Epithelial cell of esophagus (primary cell): ENCODE measurements around the gene EPB41.

Source experiments
- DNase-seq: peaks from one replicate; pipeline ENCODE4 v3.0.0; 2010; ENCODE audit warnings: low read depth
- H3K4me3 ChIP-seq: 2 replicates; pipeline ENCODE4 v1.5.1; 2011; ENCODE audit warnings: mild to moderate bottlenecking, low read length, control low read depth
- CTCF ChIP-seq: IDR thresholded peaks from 2 replicates; pipeline ENCODE4 v1.5.1; 2011; ENCODE audit warnings: low read depth, mild to moderate bottlenecking, low read length, control low read depth, inconsistent platforms; ENCODE audit not compliant: insufficient read depth; ENCODE audit errors: missing control alignments

The EPB41 gene

DNA sequence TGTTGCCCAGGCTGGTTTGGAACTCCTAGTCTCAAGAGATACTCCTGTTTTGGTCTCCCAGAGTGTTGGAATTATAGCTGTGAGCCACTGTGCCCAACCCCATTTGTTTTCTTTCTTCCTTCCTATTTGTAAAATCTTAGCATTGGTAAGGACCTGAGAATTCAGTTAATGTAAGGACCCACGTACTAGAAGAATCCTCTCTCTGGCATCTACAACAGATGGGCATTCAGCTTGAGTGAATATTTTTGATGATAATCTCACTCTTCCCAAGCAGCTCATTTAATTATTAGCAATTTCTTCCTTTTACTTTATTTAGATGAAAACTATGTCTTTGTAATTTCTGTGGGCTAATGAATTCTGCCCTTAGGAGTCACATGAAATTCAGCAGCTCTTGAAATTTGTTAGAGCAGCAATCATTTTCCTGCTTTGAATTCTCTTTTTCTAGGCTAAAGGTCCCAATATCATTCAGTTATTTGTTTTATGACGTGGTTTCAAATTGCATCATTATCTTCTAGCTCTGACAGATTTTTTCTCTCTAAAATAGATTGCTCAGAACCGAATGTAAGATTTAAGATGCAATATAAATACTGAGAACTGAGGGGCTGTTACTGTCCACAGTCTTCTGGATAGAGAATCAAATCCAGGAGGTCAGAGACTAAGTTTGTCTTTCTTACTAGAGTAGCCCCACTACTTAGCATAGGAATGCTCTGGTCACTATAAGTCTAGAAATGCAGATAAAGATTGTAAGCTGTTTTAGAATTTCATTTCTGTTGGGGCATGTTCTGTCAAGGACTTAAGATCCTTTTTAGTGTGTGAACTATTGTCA, 59.4 kb downstream of the EPB41 start:
- H3K4me3 ChIP-seq = no peak overlapping the region
- peak; percentile 51 for DNase-seq
- no peak for TF ChIP-seq CTCF

- no peak overlapping the region for H3K4me3 ChIP-seq
- no peak for TF ChIP-seq CTCF
- DNase-seq = no peak
These were observed 60.1 kb downstream of the EPB41 start for GRCh38 chr1:28974432-28974831.

DNA sequence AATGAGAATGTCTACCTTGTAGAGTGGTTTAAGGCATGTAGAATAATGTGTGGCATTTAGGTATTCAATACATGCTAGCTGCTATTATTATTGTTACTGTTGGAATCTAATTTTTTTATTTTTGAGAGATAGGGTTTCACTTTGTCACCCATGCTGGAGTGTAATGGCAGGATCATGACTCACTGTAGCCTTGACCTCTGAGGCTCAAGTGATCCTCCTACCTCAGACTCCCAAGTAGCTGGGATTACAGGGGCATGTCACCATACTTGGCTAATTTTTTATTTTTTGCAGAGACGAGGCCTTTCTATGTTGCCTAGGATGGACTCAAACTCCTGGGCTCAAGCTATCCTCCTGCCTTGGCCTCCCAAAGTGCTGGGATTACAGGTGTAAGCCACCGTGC, 61.9 kb downstream of the EPB41 start:
- no peak for DNase-seq
- TF ChIP-seq CTCF = no peak
- H3K4me3 ChIP-seq = no peak overlapping the region

DNA sequence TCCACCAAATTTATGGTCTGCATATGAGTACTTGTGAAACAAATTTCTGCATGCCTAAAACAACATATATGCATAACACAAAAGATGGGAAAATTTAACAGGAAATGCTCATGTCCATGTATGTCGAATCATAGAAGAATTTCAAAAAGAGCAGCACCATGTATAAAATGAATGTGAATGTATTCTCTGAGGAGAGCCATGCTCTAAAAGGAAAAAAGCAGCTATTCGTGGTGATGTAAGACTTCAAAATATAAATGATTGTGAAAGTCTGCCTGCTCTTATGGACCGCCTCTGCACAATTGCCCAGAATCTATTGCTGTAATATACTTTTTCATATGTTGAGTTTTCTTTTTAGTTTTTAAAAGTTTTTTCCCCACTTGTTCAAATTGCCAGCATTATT, 66.8 kb downstream of the EPB41 start:
- TF ChIP-seq CTCF = no peak
- DNase-seq = no peak
- H3K4me3 ChIP-seq = no peak overlapping the region

DNA sequence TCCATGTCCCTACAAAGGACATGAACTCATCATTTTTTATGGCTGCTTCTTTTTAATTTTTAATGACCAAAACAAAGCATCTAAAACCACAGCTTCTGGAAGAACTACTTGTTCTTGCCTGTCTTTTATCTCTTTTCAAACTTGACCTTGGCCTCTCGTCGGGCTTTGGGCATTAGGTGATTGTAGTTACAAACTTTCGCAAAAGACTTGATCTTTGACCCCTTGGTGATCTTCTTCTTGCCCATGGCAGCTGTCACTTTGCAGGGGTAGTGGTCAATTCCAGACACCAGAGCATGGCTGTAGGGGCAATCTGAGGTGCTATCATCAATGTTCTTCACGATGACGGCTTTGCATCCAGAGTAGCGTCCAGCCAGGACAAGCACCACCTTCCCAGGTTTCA, 67.8 kb downstream of the EPB41 start:
- no peak overlapping the region for H3K4me3 ChIP-seq
- DNase-seq = no peak
- TF ChIP-seq CTCF = no peak

DNA sequence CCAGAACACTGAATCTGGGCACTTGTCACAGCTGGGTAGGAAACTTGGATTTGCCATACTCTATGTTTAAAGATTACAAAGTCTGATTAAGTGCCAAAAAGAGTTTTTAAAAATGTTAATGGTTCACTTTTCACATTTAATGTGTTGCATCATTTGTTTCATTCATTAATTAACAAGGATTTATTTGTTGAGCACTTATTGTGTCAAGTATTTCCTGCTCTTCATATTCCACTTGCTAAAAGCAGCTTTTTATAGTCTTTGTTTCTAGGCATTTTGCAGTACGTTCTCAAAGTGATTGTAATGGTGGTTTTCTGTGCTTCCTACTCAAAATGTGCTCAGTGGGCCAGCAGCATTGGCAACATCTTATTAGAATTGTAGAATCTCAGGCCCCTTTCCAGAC, 68.7 kb downstream of the EPB41 start:
- no peak for TF ChIP-seq CTCF
- H3K4me3 ChIP-seq = no peak overlapping the region
- DNase-seq = no peak
